ENCODE measurements around the gene TLN1. TPM values are rescaled to one million over a fixed set of nuclear protein-coding genes. Genes with fewer than 3 reads are reported as not detected.

TLN1 gene
- total and polyA plus RNA-seq, 10 of the 15 experiments (the other 5 are each of a cell fraction or from before 2014, with no cell fraction given): 11.6 to 305 (median 71.9) TPM

DNA sequence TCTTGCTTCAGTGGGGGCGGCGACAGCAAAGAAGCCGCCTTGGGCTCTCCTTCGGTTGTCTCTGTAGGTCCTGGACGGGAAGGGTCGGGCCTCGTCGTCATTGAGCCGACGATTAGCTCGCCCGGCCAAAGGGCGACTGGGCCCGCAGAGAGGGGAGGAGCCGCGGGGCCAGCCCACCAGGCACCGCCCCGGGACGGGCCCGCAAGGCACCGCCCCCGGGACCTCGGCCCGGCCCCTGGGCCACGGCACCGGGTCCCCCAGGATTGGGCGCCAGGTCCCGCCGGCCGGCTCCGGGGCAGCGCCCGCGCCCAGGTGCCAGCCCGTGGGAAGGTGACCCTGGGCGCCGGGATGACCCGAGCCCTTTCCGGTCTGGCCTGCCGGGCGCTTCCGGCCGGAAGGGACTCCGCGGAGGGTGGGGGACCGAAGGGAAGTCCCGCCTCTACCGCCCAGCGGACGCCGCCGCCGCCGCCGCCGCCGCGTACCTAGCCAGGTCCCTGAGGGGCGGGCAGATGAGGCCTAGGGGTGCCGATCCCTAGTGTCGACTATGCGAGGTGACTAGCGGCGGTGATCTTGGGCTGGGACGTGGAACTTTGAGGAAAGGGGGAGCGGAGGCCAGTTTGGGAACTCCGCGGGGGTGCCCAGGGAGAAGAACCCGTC is 17.0 kb upstream of the TLN1 start, which contains the start of the genes GBA2 and RGP1 (continued):
- TF ChIP-seq, protein P1, sequence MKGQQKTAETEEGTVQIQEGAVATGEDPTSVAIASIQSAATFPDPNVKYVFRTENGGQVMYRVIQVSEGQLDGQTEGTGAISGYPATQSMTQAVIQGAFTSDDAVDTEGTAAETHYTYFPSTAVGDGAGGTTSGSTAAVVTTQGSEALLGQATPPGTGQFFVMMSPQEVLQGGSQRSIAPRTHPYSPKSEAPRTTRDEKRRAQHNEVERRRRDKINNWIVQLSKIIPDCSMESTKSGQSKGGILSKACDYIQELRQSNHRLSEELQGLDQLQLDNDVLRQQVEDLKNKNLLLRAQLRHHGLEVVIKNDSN (IDR thresholded peaks at IDR 0.05; ENCODE audit: borderline replicate concordance, extremely low read length, insufficient read depth, low read depth, low read length): no peak
- TF ChIP-seq BRCA1 (IDR thresholded peaks at IDR 0.05; ENCODE audit: low read depth, low read length) (no peak), RBBP5 (conservative IDR thresholded peaks at IDR 0.05) (no peak), TCF12 (IDR thresholded peaks at IDR 0.05; ENCODE audit: low read depth, low read length) (no peak), HDAC6 (IDR thresholded peaks at IDR 0.05; ENCODE audit: unreplicated experiment) (no peak), IRF4 (IDR thresholded peaks at IDR 0.05; ENCODE audit: low read depth, low read length) (no peak), SMAD5 (IDR thresholded peaks at IDR 0.05; ENCODE audit: low read depth) (no peak), NBN (IDR thresholded peaks at IDR 0.05) (no peak), KLF5 (IDR thresholded peaks at IDR 0.05; ENCODE audit: partially characterized antibody) (peak; percentile 77), RAD21 (IDR thresholded peaks at IDR 0.05; ENCODE audit: insufficient read depth, low read depth, low read length) (no peak), JUNB (IDR thresholded peaks at IDR 0.05) (no peak), FOXM1 (IDR thresholded peaks at IDR 0.05; ENCODE audit: low read depth, low read length) (no peak), TCF7 (IDR thresholded peaks at IDR 0.05; ENCODE audit: borderline replicate concordance) (no peak), BMI1 (IDR thresholded peaks at IDR 0.05; ENCODE audit: borderline replicate concordance) (no peak), RELA (IDR thresholded peaks at IDR 0.05; ENCODE audit: borderline replicate concordance, partially characterized antibody) (peak; percentile 25), CEBPB (IDR thresholded peaks at IDR 0.05; ENCODE audit: borderline replicate concordance in 1 of 2, low read depth in 2 of 2, low read length in 2 of 2) (no peak)
- TF ChIP-seq, protein P2, sequence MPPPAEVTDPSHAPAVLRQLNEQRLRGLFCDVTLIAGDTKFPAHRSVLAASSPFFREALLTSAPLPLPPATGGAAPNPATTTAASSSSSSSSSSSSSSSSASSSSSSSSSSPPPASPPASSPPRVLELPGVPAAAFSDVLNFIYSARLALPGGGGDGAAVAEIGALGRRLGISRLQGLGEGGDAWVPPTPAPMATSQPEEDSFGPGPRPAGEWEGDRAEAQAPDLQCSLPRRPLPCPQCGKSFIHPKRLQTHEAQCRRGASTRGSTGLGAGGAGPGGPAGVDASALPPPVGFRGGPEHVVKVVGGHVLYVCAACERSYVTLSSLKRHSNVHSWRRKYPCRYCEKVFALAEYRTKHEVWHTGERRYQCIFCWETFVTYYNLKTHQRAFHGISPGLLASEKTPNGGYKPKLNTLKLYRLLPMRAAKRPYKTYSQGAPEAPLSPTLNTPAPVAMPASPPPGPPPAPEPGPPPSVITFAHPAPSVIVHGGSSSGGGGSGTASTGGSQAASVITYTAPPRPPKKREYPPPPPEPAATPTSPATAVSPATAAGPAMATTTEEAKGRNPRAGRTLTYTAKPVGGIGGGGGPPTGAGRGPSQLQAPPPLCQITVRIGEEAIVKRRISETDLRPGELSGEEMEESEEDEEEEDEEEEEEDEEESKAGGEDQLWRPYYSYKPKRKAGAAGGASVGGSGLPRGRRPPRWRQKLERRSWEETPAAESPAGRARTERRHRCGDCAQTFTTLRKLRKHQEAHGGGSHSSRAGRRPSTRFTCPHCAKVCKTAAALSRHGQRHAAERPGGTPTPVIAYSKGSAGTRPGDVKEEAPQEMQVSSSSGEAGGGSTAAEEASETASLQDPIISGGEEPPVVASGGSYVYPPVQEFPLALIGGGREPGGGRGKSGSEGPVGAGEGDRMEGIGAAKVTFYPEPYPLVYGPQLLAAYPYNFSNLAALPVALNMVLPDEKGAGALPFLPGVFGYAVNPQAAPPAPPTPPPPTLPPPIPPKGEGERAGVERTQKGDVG (CRISPR knock-in tag; IDR thresholded peaks at IDR 0.05): no peak
- TF ChIP-seq, protein P3, sequence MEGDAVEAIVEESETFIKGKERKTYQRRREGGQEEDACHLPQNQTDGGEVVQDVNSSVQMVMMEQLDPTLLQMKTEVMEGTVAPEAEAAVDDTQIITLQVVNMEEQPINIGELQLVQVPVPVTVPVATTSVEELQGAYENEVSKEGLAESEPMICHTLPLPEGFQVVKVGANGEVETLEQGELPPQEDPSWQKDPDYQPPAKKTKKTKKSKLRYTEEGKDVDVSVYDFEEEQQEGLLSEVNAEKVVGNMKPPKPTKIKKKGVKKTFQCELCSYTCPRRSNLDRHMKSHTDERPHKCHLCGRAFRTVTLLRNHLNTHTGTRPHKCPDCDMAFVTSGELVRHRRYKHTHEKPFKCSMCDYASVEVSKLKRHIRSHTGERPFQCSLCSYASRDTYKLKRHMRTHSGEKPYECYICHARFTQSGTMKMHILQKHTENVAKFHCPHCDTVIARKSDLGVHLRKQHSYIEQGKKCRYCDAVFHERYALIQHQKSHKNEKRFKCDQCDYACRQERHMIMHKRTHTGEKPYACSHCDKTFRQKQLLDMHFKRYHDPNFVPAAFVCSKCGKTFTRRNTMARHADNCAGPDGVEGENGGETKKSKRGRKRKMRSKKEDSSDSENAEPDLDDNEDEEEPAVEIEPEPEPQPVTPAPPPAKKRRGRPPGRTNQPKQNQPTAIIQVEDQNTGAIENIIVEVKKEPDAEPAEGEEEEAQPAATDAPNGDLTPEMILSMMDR (IDR thresholded peaks at IDR 0.05 in 2 of 3, conservative IDR thresholded peaks at IDR 0.05 in 1 of 3; ENCODE audit: control insufficient read depth in 2 of 3, extremely low read depth in 1 of 3, insufficient read depth in 1 of 3, low read depth in 3 of 3, low read length in 3 of 3): no peak
- TF ChIP-seq, protein P4, sequence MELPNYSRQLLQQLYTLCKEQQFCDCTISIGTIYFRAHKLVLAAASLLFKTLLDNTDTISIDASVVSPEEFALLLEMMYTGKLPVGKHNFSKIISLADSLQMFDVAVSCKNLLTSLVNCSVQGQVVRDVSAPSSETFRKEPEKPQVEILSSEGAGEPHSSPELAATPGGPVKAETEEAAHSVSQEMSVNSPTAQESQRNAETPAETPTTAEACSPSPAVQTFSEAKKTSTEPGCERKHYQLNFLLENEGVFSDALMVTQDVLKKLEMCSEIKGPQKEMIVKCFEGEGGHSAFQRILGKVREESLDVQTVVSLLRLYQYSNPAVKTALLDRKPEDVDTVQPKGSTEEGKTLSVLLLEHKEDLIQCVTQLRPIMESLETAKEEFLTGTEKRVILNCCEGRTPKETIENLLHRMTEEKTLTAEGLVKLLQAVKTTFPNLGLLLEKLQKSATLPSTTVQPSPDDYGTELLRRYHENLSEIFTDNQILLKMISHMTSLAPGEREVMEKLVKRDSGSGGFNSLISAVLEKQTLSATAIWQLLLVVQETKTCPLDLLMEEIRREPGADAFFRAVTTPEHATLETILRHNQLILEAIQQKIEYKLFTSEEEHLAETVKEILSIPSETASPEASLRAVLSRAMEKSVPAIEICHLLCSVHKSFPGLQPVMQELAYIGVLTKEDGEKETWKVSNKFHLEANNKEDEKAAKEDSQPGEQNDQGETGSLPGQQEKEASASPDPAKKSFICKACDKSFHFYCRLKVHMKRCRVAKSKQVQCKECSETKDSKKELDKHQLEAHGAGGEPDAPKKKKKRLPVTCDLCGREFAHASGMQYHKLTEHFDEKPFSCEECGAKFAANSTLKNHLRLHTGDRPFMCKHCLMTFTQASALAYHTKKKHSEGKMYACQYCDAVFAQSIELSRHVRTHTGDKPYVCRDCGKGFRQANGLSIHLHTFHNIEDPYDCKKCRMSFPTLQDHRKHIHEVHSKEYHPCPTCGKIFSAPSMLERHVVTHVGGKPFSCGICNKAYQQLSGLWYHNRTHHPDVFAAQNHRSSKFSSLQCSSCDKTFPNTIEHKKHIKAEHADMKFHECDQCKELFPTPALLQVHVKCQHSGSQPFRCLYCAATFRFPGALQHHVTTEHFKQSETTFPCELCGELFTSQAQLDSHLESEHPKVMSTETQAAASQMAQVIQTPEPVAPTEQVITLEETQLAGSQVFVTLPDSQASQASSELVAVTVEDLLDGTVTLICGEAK (IDR thresholded peaks at IDR 0.05; ENCODE audit: borderline replicate concordance): peak; percentile 80
